ENCODE measurements around the gene NAXE.

DNA sequence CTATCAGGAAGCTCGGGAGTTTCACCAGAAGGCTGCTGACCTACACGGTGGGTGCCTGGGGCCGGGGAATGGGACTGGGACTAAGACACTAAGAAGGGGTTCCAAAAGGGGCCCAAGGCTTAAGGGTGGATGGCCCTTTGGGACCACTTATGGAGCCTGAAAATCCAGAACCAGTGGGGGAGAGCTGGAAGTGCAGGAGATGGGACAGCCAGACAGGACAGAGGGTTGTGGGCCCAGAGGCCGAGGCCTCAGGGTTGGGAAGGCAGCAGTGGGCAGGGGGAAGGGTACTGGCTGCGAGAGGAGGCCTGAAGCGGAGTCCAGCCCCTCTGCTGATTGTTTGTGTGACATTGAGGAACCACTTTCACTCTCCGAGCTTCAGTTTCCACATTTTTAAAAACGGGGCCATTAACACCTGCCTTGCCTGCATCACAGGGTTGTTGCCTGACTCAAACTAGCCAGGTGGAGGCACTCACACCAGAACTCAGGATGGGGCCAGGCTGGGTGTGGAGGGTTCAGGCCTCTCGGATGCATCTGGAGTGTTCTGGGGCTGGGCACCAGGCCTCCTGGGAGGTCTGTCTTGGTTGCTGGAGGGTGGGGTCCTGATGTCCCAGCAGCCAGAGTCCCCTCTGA is 9.1 kb upstream of the NAXE start:
- TF ChIP-seq, protein P1, sequence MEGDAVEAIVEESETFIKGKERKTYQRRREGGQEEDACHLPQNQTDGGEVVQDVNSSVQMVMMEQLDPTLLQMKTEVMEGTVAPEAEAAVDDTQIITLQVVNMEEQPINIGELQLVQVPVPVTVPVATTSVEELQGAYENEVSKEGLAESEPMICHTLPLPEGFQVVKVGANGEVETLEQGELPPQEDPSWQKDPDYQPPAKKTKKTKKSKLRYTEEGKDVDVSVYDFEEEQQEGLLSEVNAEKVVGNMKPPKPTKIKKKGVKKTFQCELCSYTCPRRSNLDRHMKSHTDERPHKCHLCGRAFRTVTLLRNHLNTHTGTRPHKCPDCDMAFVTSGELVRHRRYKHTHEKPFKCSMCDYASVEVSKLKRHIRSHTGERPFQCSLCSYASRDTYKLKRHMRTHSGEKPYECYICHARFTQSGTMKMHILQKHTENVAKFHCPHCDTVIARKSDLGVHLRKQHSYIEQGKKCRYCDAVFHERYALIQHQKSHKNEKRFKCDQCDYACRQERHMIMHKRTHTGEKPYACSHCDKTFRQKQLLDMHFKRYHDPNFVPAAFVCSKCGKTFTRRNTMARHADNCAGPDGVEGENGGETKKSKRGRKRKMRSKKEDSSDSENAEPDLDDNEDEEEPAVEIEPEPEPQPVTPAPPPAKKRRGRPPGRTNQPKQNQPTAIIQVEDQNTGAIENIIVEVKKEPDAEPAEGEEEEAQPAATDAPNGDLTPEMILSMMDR (IDR thresholded peaks at IDR 0.05): no peak
- no peak for TF ChIP-seq POLR2A (IDR thresholded peaks at IDR 0.05)
